ENCODE results near the gene LDLRAD3.

Gene LDLRAD3

GRCh38 chr11:36090356-36091109 lies 146.7 kb downstream of the LDLRAD3 start:
- Histone ChIP-seq H3K4me1 (ENCODE audit: control insufficient read depth, insufficient read depth, low read length) (no peaks in the 10 kb centered on the region), H3K9ac (ENCODE audit: low read length) (no peak overlapping the region), H3K27me3 (ENCODE audit: control insufficient read depth, insufficient read depth, low read length) (no peaks in the 10 kb centered on the region), H3K36me3 (ENCODE audit: control insufficient read depth, insufficient read depth, low read length) (no peaks in the 10 kb centered on the region), H3K4me3 (ENCODE audit: low read length) (no peak overlapping the region), H3K27ac (ENCODE audit: low read depth, low read length) (no peak overlapping the region)

- no peaks in the 10 kb centered on the region for H3K27me3 ChIP-seq (ENCODE audit: control insufficient read depth, insufficient read depth, low read length)
- no peak overlapping the region for H3K9ac ChIP-seq (ENCODE audit: low read length)
- no peaks in the 10 kb centered on the region for H3K4me1 ChIP-seq (ENCODE audit: control insufficient read depth, insufficient read depth, low read length)
- H3K36me3 ChIP-seq (ENCODE audit: control insufficient read depth, insufficient read depth, low read length) = no peaks in the 10 kb centered on the region
- no peak overlapping the region for H3K27ac ChIP-seq (ENCODE audit: low read depth, low read length)
- H3K4me3 ChIP-seq (ENCODE audit: low read length) = no peak overlapping the region
These were observed 147.5 kb downstream of the LDLRAD3 start for GRCh38 chr11:36091256-36091811.

GRCh38 chr11:36092314-36093030 lies 148.6 kb downstream of the LDLRAD3 start:
- Histone ChIP-seq H3K27ac (ENCODE audit: low read depth, low read length) (no peak overlapping the region), H3K9ac (ENCODE audit: low read length) (no peak overlapping the region), H3K4me1 (ENCODE audit: control insufficient read depth, insufficient read depth, low read length) (no peaks in the 10 kb centered on the region), H3K4me3 (ENCODE audit: low read length) (no peak overlapping the region), H3K27me3 (ENCODE audit: control insufficient read depth, insufficient read depth, low read length) (no peaks in the 10 kb centered on the region), H3K36me3 (ENCODE audit: control insufficient read depth, insufficient read depth, low read length) (no peaks in the 10 kb centered on the region)

GRCh38 chr11:36093548-36093947 lies 149.7 kb downstream of the LDLRAD3 start:
- H3K36me3 ChIP-seq (ENCODE audit: control insufficient read depth, insufficient read depth, low read length) = no peaks in the 10 kb centered on the region
- no peak overlapping the region for H3K4me3 ChIP-seq (ENCODE audit: low read length)
- H3K27ac ChIP-seq (ENCODE audit: low read depth, low read length) = no peak overlapping the region
- H3K27me3 ChIP-seq (ENCODE audit: control insufficient read depth, insufficient read depth, low read length) = no peaks in the 10 kb centered on the region
- H3K9ac ChIP-seq (ENCODE audit: low read length) = no peak overlapping the region
- no peaks in the 10 kb centered on the region for H3K4me1 ChIP-seq (ENCODE audit: control insufficient read depth, insufficient read depth, low read length)

GRCh38 chr11:36094164-36094563 lies 150.3 kb downstream of the LDLRAD3 start:
- Histone ChIP-seq H3K27ac (ENCODE audit: low read depth, low read length) (no peak overlapping the region), H3K4me3 (ENCODE audit: low read length) (no peak overlapping the region), H3K27me3 (ENCODE audit: control insufficient read depth, insufficient read depth, low read length) (no peaks in the 10 kb centered on the region), H3K4me1 (ENCODE audit: control insufficient read depth, insufficient read depth, low read length) (no peaks in the 10 kb centered on the region), H3K36me3 (ENCODE audit: control insufficient read depth, insufficient read depth, low read length) (no peaks in the 10 kb centered on the region), H3K9ac (ENCODE audit: low read length) (no peak overlapping the region)

GRCh38 chr11:36095716-36096115 lies 151.9 kb downstream of the LDLRAD3 start:
- H3K9ac ChIP-seq (ENCODE audit: low read length) = no peak overlapping the region
- H3K27me3 ChIP-seq (ENCODE audit: control insufficient read depth, insufficient read depth, low read length) = no peaks in the 10 kb centered on the region
- H3K36me3 ChIP-seq (ENCODE audit: control insufficient read depth, insufficient read depth, low read length) = no peaks in the 10 kb centered on the region
- no peak overlapping the region for H3K4me3 ChIP-seq (ENCODE audit: low read length)
- H3K27ac ChIP-seq (ENCODE audit: low read depth, low read length) = no peak overlapping the region
- H3K4me1 ChIP-seq (ENCODE audit: control insufficient read depth, insufficient read depth, low read length) = no peaks in the 10 kb centered on the region

- Histone ChIP-seq H3K27ac (ENCODE audit: low read depth, low read length) (no peak overlapping the region), H3K36me3 (ENCODE audit: control insufficient read depth, insufficient read depth, low read length) (no peaks in the 10 kb centered on the region), H3K27me3 (ENCODE audit: control insufficient read depth, insufficient read depth, low read length) (no peaks in the 10 kb centered on the region), H3K9ac (ENCODE audit: low read length) (no peak overlapping the region), H3K4me1 (ENCODE audit: control insufficient read depth, insufficient read depth, low read length) (no peaks in the 10 kb centered on the region), H3K4me3 (ENCODE audit: low read length) (no peak overlapping the region)
These were observed 153.4 kb downstream of the LDLRAD3 start for GRCh38 chr11:36097219-36097650.

- H3K4me3 ChIP-seq (ENCODE audit: low read length) = no peak overlapping the region
- no peaks in the 10 kb centered on the region for H3K36me3 ChIP-seq (ENCODE audit: control insufficient read depth, insufficient read depth, low read length)
- no peak overlapping the region for H3K9ac ChIP-seq (ENCODE audit: low read length)
- H3K4me1 ChIP-seq (ENCODE audit: control insufficient read depth, insufficient read depth, low read length) = no peaks in the 10 kb centered on the region
- no peaks in the 10 kb centered on the region for H3K27me3 ChIP-seq (ENCODE audit: control insufficient read depth, insufficient read depth, low read length)
- H3K27ac ChIP-seq (ENCODE audit: low read depth, low read length) = no peak overlapping the region
These were observed 154.2 kb downstream of the LDLRAD3 start for GRCh38 chr11:36098087-36098486.

- Histone ChIP-seq H3K4me1 (ENCODE audit: control insufficient read depth, insufficient read depth, low read length) (no peaks in the 10 kb centered on the region), H3K9ac (ENCODE audit: low read length) (no peak overlapping the region), H3K36me3 (ENCODE audit: control insufficient read depth, insufficient read depth, low read length) (no peaks in the 10 kb centered on the region)
These were observed 155.1 kb downstream of the LDLRAD3 start for GRCh38 chr11:36098853-36099375.

GRCh38 chr11:36101466-36101865 lies 157.6 kb downstream of the LDLRAD3 start:
- Histone ChIP-seq H3K36me3 (ENCODE audit: control insufficient read depth, insufficient read depth, low read length) (no peaks in the 10 kb centered on the region), H3K27ac (ENCODE audit: low read depth, low read length) (no peak overlapping the region), H3K27me3 (ENCODE audit: control insufficient read depth, insufficient read depth, low read length) (no peaks in the 10 kb centered on the region), H3K4me1 (ENCODE audit: control insufficient read depth, insufficient read depth, low read length) (no peaks in the 10 kb centered on the region), H3K9ac (ENCODE audit: low read length) (no peak overlapping the region), H3K4me3 (ENCODE audit: low read length) (no peak overlapping the region)

More at GRCh38 chr11:36098853-36099375, 155.1 kb downstream of the LDLRAD3 start:
- Histone ChIP-seq H3K4me3 (ENCODE audit: low read length) (no peak overlapping the region), H3K27me3 (ENCODE audit: control insufficient read depth, insufficient read depth, low read length) (no peaks in the 10 kb centered on the region), H3K27ac (ENCODE audit: low read depth, low read length) (no peak overlapping the region)

- Histone ChIP-seq H3K27ac (ENCODE audit: low read depth, low read length) (no peak overlapping the region), H3K9ac (ENCODE audit: low read length) (no peak overlapping the region), H3K4me1 (ENCODE audit: control insufficient read depth, insufficient read depth, low read length) (no peaks in the 10 kb centered on the region), H3K36me3 (ENCODE audit: control insufficient read depth, insufficient read depth, low read length) (no peaks in the 10 kb centered on the region), H3K4me3 (ENCODE audit: low read length) (no peak overlapping the region), H3K27me3 (ENCODE audit: control insufficient read depth, insufficient read depth, low read length) (no peaks in the 10 kb centered on the region)
These were observed 159.0 kb downstream of the LDLRAD3 start for GRCh38 chr11:36102868-36103267.

- Histone ChIP-seq H3K27ac (ENCODE audit: low read depth, low read length) (no peak overlapping the region), H3K9ac (ENCODE audit: low read length) (no peak overlapping the region), H3K27me3 (ENCODE audit: control insufficient read depth, insufficient read depth, low read length) (no peaks in the 10 kb centered on the region)
These were observed 160.2 kb downstream of the LDLRAD3 start for GRCh38 chr11:36103933-36104530.

More at GRCh38 chr11:36103933-36104530, 160.2 kb downstream of the LDLRAD3 start:
- Histone ChIP-seq H3K4me1 (ENCODE audit: control insufficient read depth, insufficient read depth, low read length) (no peaks in the 10 kb centered on the region), H3K4me3 (ENCODE audit: low read length) (no peak overlapping the region), H3K36me3 (ENCODE audit: control insufficient read depth, insufficient read depth, low read length) (no peaks in the 10 kb centered on the region)

All from rectal smooth muscle tissue (tissue), 1 donor.